ENCODE measurements around the gene GSG1L2. TPM values are rescaled to one million over a fixed set of nuclear protein-coding genes. Genes with fewer than 3 reads are reported as not detected.

Gene GSG1L2
- total and polyA plus RNA-seq, 2 experiments from 2014 or later, result not detected

DNA sequence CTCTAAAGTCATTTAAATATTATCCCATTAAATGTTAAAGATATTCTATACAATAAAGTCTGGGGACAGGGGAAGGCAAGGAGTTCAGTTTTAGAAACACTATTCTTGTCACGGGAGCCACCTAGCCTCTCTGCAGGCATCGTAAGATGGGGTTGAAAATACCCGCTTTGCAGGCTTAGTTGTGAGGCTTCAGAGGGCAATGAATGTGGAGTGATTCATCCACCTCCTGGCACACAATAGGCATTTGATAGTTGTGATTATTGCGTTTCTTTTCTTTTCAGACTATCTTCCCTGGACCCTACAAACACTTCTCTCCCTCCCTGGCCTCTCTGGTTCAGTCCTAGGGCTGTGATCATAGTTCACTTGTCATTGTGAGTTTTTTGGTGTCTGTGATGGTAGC is 23.4 kb upstream of the GSG1L2 start (continued):
- TF ChIP-seq, protein P1, sequence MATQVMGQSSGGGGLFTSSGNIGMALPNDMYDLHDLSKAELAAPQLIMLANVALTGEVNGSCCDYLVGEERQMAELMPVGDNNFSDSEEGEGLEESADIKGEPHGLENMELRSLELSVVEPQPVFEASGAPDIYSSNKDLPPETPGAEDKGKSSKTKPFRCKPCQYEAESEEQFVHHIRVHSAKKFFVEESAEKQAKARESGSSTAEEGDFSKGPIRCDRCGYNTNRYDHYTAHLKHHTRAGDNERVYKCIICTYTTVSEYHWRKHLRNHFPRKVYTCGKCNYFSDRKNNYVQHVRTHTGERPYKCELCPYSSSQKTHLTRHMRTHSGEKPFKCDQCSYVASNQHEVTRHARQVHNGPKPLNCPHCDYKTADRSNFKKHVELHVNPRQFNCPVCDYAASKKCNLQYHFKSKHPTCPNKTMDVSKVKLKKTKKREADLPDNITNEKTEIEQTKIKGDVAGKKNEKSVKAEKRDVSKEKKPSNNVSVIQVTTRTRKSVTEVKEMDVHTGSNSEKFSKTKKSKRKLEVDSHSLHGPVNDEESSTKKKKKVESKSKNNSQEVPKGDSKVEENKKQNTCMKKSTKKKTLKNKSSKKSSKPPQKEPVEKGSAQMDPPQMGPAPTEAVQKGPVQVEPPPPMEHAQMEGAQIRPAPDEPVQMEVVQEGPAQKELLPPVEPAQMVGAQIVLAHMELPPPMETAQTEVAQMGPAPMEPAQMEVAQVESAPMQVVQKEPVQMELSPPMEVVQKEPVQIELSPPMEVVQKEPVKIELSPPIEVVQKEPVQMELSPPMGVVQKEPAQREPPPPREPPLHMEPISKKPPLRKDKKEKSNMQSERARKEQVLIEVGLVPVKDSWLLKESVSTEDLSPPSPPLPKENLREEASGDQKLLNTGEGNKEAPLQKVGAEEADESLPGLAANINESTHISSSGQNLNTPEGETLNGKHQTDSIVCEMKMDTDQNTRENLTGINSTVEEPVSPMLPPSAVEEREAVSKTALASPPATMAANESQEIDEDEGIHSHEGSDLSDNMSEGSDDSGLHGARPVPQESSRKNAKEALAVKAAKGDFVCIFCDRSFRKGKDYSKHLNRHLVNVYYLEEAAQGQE (IDR thresholded peaks at IDR 0.05; ENCODE audit: unreplicated experiment), result no peak
- TF ChIP-seq, protein P2, sequence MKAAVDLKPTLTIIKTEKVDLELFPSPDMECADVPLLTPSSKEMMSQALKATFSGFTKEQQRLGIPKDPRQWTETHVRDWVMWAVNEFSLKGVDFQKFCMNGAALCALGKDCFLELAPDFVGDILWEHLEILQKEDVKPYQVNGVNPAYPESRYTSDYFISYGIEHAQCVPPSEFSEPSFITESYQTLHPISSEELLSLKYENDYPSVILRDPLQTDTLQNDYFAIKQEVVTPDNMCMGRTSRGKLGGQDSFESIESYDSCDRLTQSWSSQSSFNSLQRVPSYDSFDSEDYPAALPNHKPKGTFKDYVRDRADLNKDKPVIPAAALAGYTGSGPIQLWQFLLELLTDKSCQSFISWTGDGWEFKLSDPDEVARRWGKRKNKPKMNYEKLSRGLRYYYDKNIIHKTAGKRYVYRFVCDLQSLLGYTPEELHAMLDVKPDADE (IDR thresholded peaks at IDR 0.05), result no peak
- TF ChIP-seq ZNF331 (CRISPR knock-in tag; IDR thresholded peaks at IDR 0.05; ENCODE audit: low read depth), result no peak
- TF ChIP-seq EZH2phosphoT487 (IDR thresholded peaks at IDR 0.05; ENCODE audit: unreplicated experiment), result no peak
- no peak for TF ChIP-seq JUNB (IDR thresholded peaks at IDR 0.05; ENCODE audit: unreplicated experiment)
- TF ChIP-seq NANOG (IDR thresholded peaks at IDR 0.05; ENCODE audit: borderline replicate concordance), result no peak
- no peak for TF ChIP-seq POLR2AphosphoS5 (IDR thresholded peaks at IDR 0.05; ENCODE audit: low read depth)

DNA sequence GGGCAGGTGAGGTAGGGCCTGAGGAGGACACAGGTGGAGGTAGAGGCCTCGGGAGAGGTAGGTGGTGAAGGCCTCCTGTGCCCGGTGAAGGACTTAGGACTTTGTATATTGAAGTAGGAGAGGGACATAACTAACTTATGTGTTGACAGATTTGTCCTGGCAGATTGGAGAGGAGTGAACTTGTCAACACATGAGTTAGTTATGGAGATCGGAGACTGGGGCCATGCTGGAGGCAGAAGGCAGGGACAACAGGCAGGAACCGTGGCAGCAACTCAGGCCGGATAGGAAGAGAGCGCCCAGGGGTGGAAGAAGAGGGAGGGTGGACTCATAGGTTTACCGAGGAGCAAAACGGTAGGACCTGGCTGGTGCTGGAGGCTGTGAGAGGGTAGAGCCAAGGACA is 22.3 kb upstream of the GSG1L2 start:
- peaks cover 5% of the 10 kb centered on the region; the same call in 2 of the 3 replicates for H3K4me1 Mint-ChIP-seq
- no peak overlapping the region for H3K4me3 Mint-ChIP-seq
- no peak overlapping the region for H3K27ac Mint-ChIP-seq
- Histone ChIP-seq H3K27me3 (ENCODE audit: insufficient read depth) (no peaks in the 10 kb centered on the region), H3K9me2 (ENCODE audit: insufficient read depth) (0 out of 2 replicates have a peak, but pooled peaks cover 7% of the 10 kb centered on the region), H4K20me1 (replicated peaks; ENCODE audit: insufficient read depth) (no peaks in the 10 kb centered on the region), H3K27ac (ENCODE audit: low read depth) (no peak overlapping the region), H2AFZ (no peak overlapping the region), H3K79me2 (replicated peaks; ENCODE audit: insufficient read depth) (no peaks in the 10 kb centered on the region), H3K4me1 (ENCODE audit: insufficient read depth) (no peaks in the 10 kb centered on the region), H3F3A (replicated peaks; ENCODE audit: low read depth) (no peaks in the 10 kb centered on the region), H3K4me2 (no peak overlapping the region), H3K4me3 (no peak overlapping the region), H3K36me3 (ENCODE audit: insufficient read depth) (no peaks in the 10 kb centered on the region)
- TF ChIP-seq, protein P1 (IDR thresholded peaks at IDR 0.05; ENCODE audit: unreplicated experiment), result no peak
- TF ChIP-seq CREB1 (CRISPR knock-in tag; IDR thresholded peaks at IDR 0.05; ENCODE audit: low read depth) (no peak), ZNF331 (CRISPR knock-in tag; IDR thresholded peaks at IDR 0.05; ENCODE audit: low read depth) (no peak), EZH2phosphoT487 (IDR thresholded peaks at IDR 0.05; ENCODE audit: unreplicated experiment) (no peak)
- DNase-seq (ENCODE audit: low spot score), result no peak
- H3K27me3 Mint-ChIP-seq (ENCODE audit: insufficient read depth, low read depth, poor library complexity), result peaks cover 8% of the 10 kb centered on the region
- ATAC-seq, result no peak
- H3K9me3 Mint-ChIP-seq, result no peaks in the 10 kb centered on the region; the same call in 2 of the 3 replicates
- H3K36me3 Mint-ChIP-seq (ENCODE audit: low read depth), result no peaks in the 10 kb centered on the region

Data from GM23338 (cell line).